Fibroblast of peridontal ligament (primary cell): ENCODE results near the gene CLDN7.

ENCODE experiments used
- DNase-seq: peaks from one replicate; pipeline ENCODE4 v3.0.0-alpha.2; 2010; ENCODE audit errors: extremely low read depth

Gene CLDN7

GRCh38 chr17:7262192-7262934 is at the start of gene CLDN7:
Gene CLDN7, minus strand, starts transcription at chr17:7262478. Its CDS starts 435 bp downstream, at chr17:7262043.
- no peak for DNase-seq

- DNase-seq: no peak
Observed at GRCh38 chr17:7311110-7311705, 48.9 kb upstream of the CLDN7 start.

- DNase-seq: no peak
Observed at GRCh38 chr17:7309628-7310027, 47.4 kb upstream of the CLDN7 start.

- DNase-seq: peak; percentile 78
Observed at GRCh38 chr17:7308625-7309433, 46.6 kb upstream of the CLDN7 start.

- DNase-seq: peak; percentile 22
Observed at GRCh38 chr17:7307686-7308624, 45.7 kb upstream of the CLDN7 start.

GRCh38 chr17:7306911-7307685 is 44.8 kb upstream of the CLDN7 start, which contains the start of gene EIF5A:
Gene EIF5A, plus strand, starts transcription at chr17:7307628. Its CDS starts 2,008 bp downstream, at chr17:7309636.
- peak; percentile 100 for DNase-seq

- DNase-seq: no peak
Observed at GRCh38 chr17:7304179-7304578, 41.9 kb upstream of the CLDN7 start.

- peak; percentile 68 for DNase-seq
Observed at GRCh38 chr17:7296189-7296861, 34.0 kb upstream of the CLDN7 start.

- no peak for DNase-seq
Observed at GRCh38 chr17:7295230-7296180, 33.2 kb upstream of the CLDN7 start.

GRCh38 chr17:7294614-7295153 is 32.4 kb upstream of the CLDN7 start, which contains the start of gene YBX2:
Gene YBX2, minus strand, starts transcription at chr17:7294639. Its CDS starts 139 bp downstream, at chr17:7294500.
- no peak for DNase-seq

- DNase-seq: no peak
Observed at GRCh38 chr17:7293816-7294613, 31.7 kb upstream of the CLDN7 start.

GRCh38 chr17:7293159-7293558 is 30.9 kb upstream of the CLDN7 start:
- DNase-seq: no peak

- no peak for DNase-seq
Observed at GRCh38 chr17:7292729-7293128, 30.5 kb upstream of the CLDN7 start.

GRCh38 chr17:7292194-7292593 is 29.9 kb upstream of the CLDN7 start:
- DNase-seq: no peak

GRCh38 chr17:7290685-7291084 is 28.4 kb upstream of the CLDN7 start:
- DNase-seq: no peak

- DNase-seq: no peak
Observed at GRCh38 chr17:7290166-7290565, 27.9 kb upstream of the CLDN7 start.

- DNase-seq: no peak
Observed at GRCh38 chr17:7289256-7290032, 27.2 kb upstream of the CLDN7 start.
